HUES48 (cell line): ENCODE data around the gene FXYD3.

Experiments used
- H3K27ac ChIP-seq: one replicate; pipeline ENCODE4 v1.7.0; 2013; ENCODE audit warnings: low read depth, low read length, inconsistent platforms
- H3K27me3 ChIP-seq: 2 replicates; pipeline ENCODE4 v1.6.1; 2013; ENCODE audit warnings: mild to moderate bottlenecking, low read length; ENCODE audit not compliant: control insufficient read depth, insufficient read depth
- H3K36me3 ChIP-seq: 2 replicates; pipeline ENCODE4 v1.6.1; 2013; ENCODE audit warnings: low read length; ENCODE audit not compliant: control insufficient read depth, insufficient read depth
- H3K4me1 ChIP-seq: 2 replicates; pipeline ENCODE4 v1.6.1; 2013; ENCODE audit warnings: mild to moderate bottlenecking, low read length; ENCODE audit not compliant: control insufficient read depth, insufficient read depth
- H3K4me3 ChIP-seq: 2 replicates; pipeline ENCODE4 v1.5.1; 2013; ENCODE audit warnings: mild to moderate bottlenecking, low read depth, low read length
- H3K9ac ChIP-seq: 2 replicates; pipeline ENCODE4 v1.6.1; 2013; ENCODE audit warnings: mild to moderate bottlenecking, low read depth, low read length, moderate library complexity
- H3K9me3 ChIP-seq: 2 replicates; pipeline ENCODE4 v1.6.1; 2013; ENCODE audit warnings: low read length; ENCODE audit not compliant: control insufficient read depth, insufficient read depth

FXYD3 gene

GRCh38 chr19:35166100-35167063 is 50.8 kb downstream of the FXYD3 start:
- Histone ChIP-seq H3K36me3 (peaks cover 74% of the 10 kb centered on the region), H3K4me1 (no peaks in the 10 kb centered on the region), H3K27me3 (no peaks in the 10 kb centered on the region), H3K4me3 (no peak overlapping the region), H3K27ac (no peak overlapping the region), H3K9ac (no peak overlapping the region), H3K9me3 (0 out of 2 replicates have a peak, but pooled peaks cover 4% of the 10 kb centered on the region)

- Histone ChIP-seq H3K27me3 (no peaks in the 10 kb centered on the region), H3K9me3 (0 out of 2 replicates have a peak, but pooled peaks cover 4% of the 10 kb centered on the region), H3K9ac (no peak overlapping the region), H3K36me3 (peaks cover 63% of the 10 kb centered on the region), H3K4me3 (no peak overlapping the region), H3K27ac (no peak overlapping the region), H3K4me1 (no peaks in the 10 kb centered on the region)
These were observed 51.9 kb downstream of the FXYD3 start for GRCh38 chr19:35167251-35168119.

- Histone ChIP-seq H3K27me3 (no peaks in the 10 kb centered on the region), H3K27ac (no peak overlapping the region), H3K4me3 (no peak overlapping the region), H3K9me3 (0 out of 2 replicates have a peak, but pooled peaks cover 4% of the 10 kb centered on the region), H3K36me3 (peaks cover 57% of the 10 kb centered on the region), H3K9ac (no peak overlapping the region), H3K4me1 (no peaks in the 10 kb centered on the region)
These were observed 52.6 kb downstream of the FXYD3 start for GRCh38 chr19:35168196-35168595.

GRCh38 chr19:35169221-35169995 is 53.8 kb downstream of the FXYD3 start:
- Histone ChIP-seq H3K4me1 (no peaks in the 10 kb centered on the region), H3K27me3 (no peaks in the 10 kb centered on the region), H3K9me3 (0 out of 2 replicates have a peak, but pooled peaks cover 4% of the 10 kb centered on the region), H3K36me3 (peaks cover 48% of the 10 kb centered on the region), H3K27ac (no peak overlapping the region), H3K4me3 (no peak overlapping the region), H3K9ac (no peak overlapping the region)

- peaks cover 37% of the 10 kb centered on the region for H3K36me3 ChIP-seq
- H3K27me3 ChIP-seq, result no peaks in the 10 kb centered on the region
These were observed 54.9 kb downstream of the FXYD3 start for GRCh38 chr19:35170359-35171061.

GRCh38 chr19:35171730-35172129 is 56.1 kb downstream of the FXYD3 start:
- no peaks in the 10 kb centered on the region for H3K27me3 ChIP-seq
- H3K4me1 ChIP-seq, result no peaks in the 10 kb centered on the region
- H3K9ac ChIP-seq, result no peak overlapping the region
- peaks cover 24% of the 10 kb centered on the region for H3K36me3 ChIP-seq
- no peak overlapping the region for H3K4me3 ChIP-seq
- no peak overlapping the region for H3K27ac ChIP-seq
- H3K9me3 ChIP-seq, result no peaks in the 10 kb centered on the region

More at GRCh38 chr19:35170359-35171061, 54.9 kb downstream of the FXYD3 start:
- no peaks in the 10 kb centered on the region for H3K4me1 ChIP-seq
- no peak overlapping the region for H3K4me3 ChIP-seq
- no peak overlapping the region for H3K9ac ChIP-seq
- no peak overlapping the region for H3K27ac ChIP-seq
- H3K9me3 ChIP-seq, result 0 out of 2 replicates have a peak, but pooled peaks cover 4% of the 10 kb centered on the region
